SU-DHL-6 (cell line): ENCODE results near the gene RPL18A.

Source experiments
- H2AFZ ChIP-seq: fragments of 200-600 bp; sonication (generic); 2 replicates; pipeline ENCODE4 v1.6.1; 2014; ENCODE audit warnings: low read depth, mild to moderate bottlenecking, moderate library complexity, mixed read lengths, antibody characterized with exemption, low read length; ENCODE audit not compliant: severe bottlenecking
- H3F3A ChIP-seq: fragments of 200-600 bp; shearing (Covaris generic); 2 replicates; pipeline ENCODE4 v1.6.0; 2016; ENCODE audit warnings: antibody characterized with exemption, mild to moderate bottlenecking; ENCODE audit not compliant: insufficient read depth
- H3K27ac ChIP-seq: fragments of 200-600 bp; sonication (generic); 2 replicates; pipeline ENCODE4 v1.5.1; 2016; ENCODE audit warnings: low read depth, mild to moderate bottlenecking, low read length, moderate library complexity, mixed read lengths
- H3K27me3 ChIP-seq: fragments of 200-600 bp; sonication (generic), shearing (Covaris generic); 2 replicates; pipeline ENCODE4 v1.6.0; 2014; ENCODE audit warnings: mild to moderate bottlenecking, low read length
- H3K36me3 ChIP-seq: fragments of 200-600 bp; sonication (generic); 2 replicates; pipeline ENCODE4 v1.6.1; 2014; ENCODE audit warnings: mild to moderate bottlenecking, low read length, mixed read lengths
- H3K4me2 ChIP-seq: fragments of 300-600, 200-600 bp; shearing (Covaris generic), sonication (generic); 2 replicates; pipeline ENCODE4 v1.6.0; 2014; ENCODE audit warnings: low read length, low read depth, mild to moderate bottlenecking; ENCODE audit not compliant: poor library complexity, severe bottlenecking
- H3K4me3 ChIP-seq: fragments of 200-600 bp; sonication (generic); 2 replicates; pipeline ENCODE4 v1.5.1; 2014; ENCODE audit warnings: antibody characterized with exemption, low read length, mild to moderate bottlenecking, mixed read lengths; ENCODE audit not compliant: insufficient read depth, poor library complexity, severe bottlenecking
- H3K79me2 ChIP-seq: fragments of 200-600 bp; sonication (generic); 2 replicates; pipeline ENCODE4 v1.6.1; 2014; ENCODE audit warnings: mild to moderate bottlenecking, low read length, moderate library complexity; ENCODE audit not compliant: insufficient read depth
- H3K9ac ChIP-seq: fragments of 200-600 bp; sonication (generic); 2 replicates; pipeline ENCODE4 v1.7.0; 2014; ENCODE audit warnings: mild to moderate bottlenecking, low read length
- H3K9me2 ChIP-seq: fragments of 200-600 bp; sonication (generic); replicated peaks from 2 replicates; pipeline ENCODE4 v1.6.1; 2014; ENCODE audit warnings: low read length; ENCODE audit not compliant: insufficient read depth
- H3K9me3 ChIP-seq: fragments of 200-600 bp; sonication (generic); 2 replicates; pipeline ENCODE4 v1.6.1; 2014; ENCODE audit warnings: low read length, mixed read lengths; ENCODE audit not compliant: insufficient read depth
- H4K20me1 ChIP-seq: fragments of 200-600 bp; sonication (generic); 2 replicates; pipeline ENCODE4 v1.6.1; 2014; ENCODE audit warnings: low read depth, mild to moderate bottlenecking, antibody characterized with exemption, low read length, moderate library complexity, mixed read lengths
- CTCF ChIP-seq: fragments of 200-600 bp; sonication (generic); IDR thresholded peaks from one replicate; pipeline ENCODE4 v1.5.1; 2017; ENCODE audit warnings: antibody characterized with exemption, mild to moderate bottlenecking, low read length, moderate library complexity; ENCODE audit not compliant: insufficient read depth, poor library complexity, severe bottlenecking
- EZH2phosphoT487 ChIP-seq: fragments of 200-600 bp; sonication (generic), shearing (Covaris generic); conservative IDR thresholded peaks from 2 replicates; pipeline ENCODE4 v1.6.1; 2018; ENCODE audit warnings: mild to moderate bottlenecking, antibody characterized with exemption, low read length, moderate library complexity, mixed read lengths

The RPL18A gene

GRCh38 chr19:17872251-17873001 is 12.7 kb downstream of the RPL18A start:
- no peaks in the 10 kb centered on the region for H3K36me3 ChIP-seq
- no peak overlapping the region for H3K4me2 ChIP-seq
- no peaks in the 10 kb centered on the region for H3K9me3 ChIP-seq
- TF ChIP-seq EZH2phosphoT487 (no peak), CTCF (no peak)
- H3K27ac ChIP-seq: no peak overlapping the region
- H3K9ac ChIP-seq: no peak overlapping the region
- H3K9me2 ChIP-seq: no peaks in the 10 kb centered on the region
- H3K4me3 ChIP-seq: no peak overlapping the region
- no peaks in the 10 kb centered on the region for H3K27me3 ChIP-seq
- no peaks in the 10 kb centered on the region for H4K20me1 ChIP-seq
- H3K79me2 ChIP-seq: no peaks in the 10 kb centered on the region
- H3F3A ChIP-seq: no peaks in the 10 kb centered on the region
- no peak overlapping the region for H2AFZ ChIP-seq

- Histone ChIP-seq H4K20me1 (no peaks in the 10 kb centered on the region), H3K27me3 (no peaks in the 10 kb centered on the region), H3K4me2 (peak overlapping the region; percentile 61), H3F3A (no peaks in the 10 kb centered on the region), H3K9me3 (no peaks in the 10 kb centered on the region), H3K79me2 (no peaks in the 10 kb centered on the region), H3K4me3 (peak overlapping the region; percentile 40), H3K9ac (peak overlapping the region; percentile 27; the same call in 1 of the 2 replicates), H2AFZ (peak overlapping the region; percentile 47), H3K36me3 (no peaks in the 10 kb centered on the region), H3K27ac (no peak overlapping the region), H3K9me2 (no peaks in the 10 kb centered on the region)
- no peak for TF ChIP-seq CTCF
- no peak for TF ChIP-seq EZH2phosphoT487
Measured at GRCh38 chr19:17873786-17874757, 14.4 kb downstream of the RPL18A start.

GRCh38 chr19:17874758-17875135 is 15.0 kb downstream of the RPL18A start:
- Histone ChIP-seq H3K9me2 (no peaks in the 10 kb centered on the region), H3K4me3 (no peak overlapping the region), H3K79me2 (no peaks in the 10 kb centered on the region), H3K9me3 (no peaks in the 10 kb centered on the region), H3K27ac (no peak overlapping the region), H3F3A (no peaks in the 10 kb centered on the region), H4K20me1 (no peaks in the 10 kb centered on the region), H3K4me2 (no peak overlapping the region), H2AFZ (no peak overlapping the region), H3K36me3 (no peaks in the 10 kb centered on the region), H3K9ac (no peak overlapping the region), H3K27me3 (no peaks in the 10 kb centered on the region)
- TF ChIP-seq CTCF (no peak), EZH2phosphoT487 (no peak)
